HepG2 (cell line): ENCODE results near the gene ALDOA. TPM values are rescaled to one million over a fixed set of nuclear protein-coding genes. Genes with fewer than 3 reads are reported as not detected.

ENCODE experiments used
- ARNTL ChIP-seq: sonication (generic); formaldehyde crosslinking; IDR thresholded peaks from 2 replicates; pipeline ENCODE4 v1.4.0; 2020; ENCODE audit warnings: mild to moderate bottlenecking, missing genetic modification reagents
- BATF2 ChIP-seq: sonication (generic); formaldehyde crosslinking; IDR thresholded peaks from 2 replicates; pipeline ENCODE4 v1.8.0; 2022; ENCODE audit warnings: mild to moderate bottlenecking, missing genetic modification reagents, moderate library complexity
- EZH2 ChIP-seq: conservative IDR thresholded peaks from 2 replicates; pipeline ENCODE4 v1.6.1; 2012; ENCODE audit warnings: mild to moderate bottlenecking, low read depth, low read length, moderate library complexity
- FOXA1 ChIP-seq, 2 experiments: fragments of 450-650 bp in 1 of 2; sonication (generic) in 1 of 2; formaldehyde crosslinking in 1 of 2; IDR thresholded peaks; 2 replicates each; pipeline versions ENCODE4 v1.4.0 to v1.6.1; 2016 to 2020; ENCODE audit warnings: missing genetic modification reagents in 1 of 2
- FOXJ3 ChIP-seq: sonication (generic); formaldehyde crosslinking; IDR thresholded peaks from 2 replicates; pipeline ENCODE4 v1.4.0; 2020; ENCODE audit warnings: missing genetic modification reagents, mild to moderate bottlenecking, borderline replicate concordance
- GTF2F1 ChIP-seq: fragments of 150-350 bp; IDR thresholded peaks from 2 replicates; pipeline ENCODE4 v1.6.1; 2014; ENCODE audit warnings: low read length
- HNRNPUL1 ChIP-seq: fragments of 200-400 bp; formaldehyde crosslinking; IDR thresholded peaks from 2 replicates; pipeline ENCODE4 v1.6.1; 2017; ENCODE audit warnings: low read depth, mild to moderate bottlenecking, low read length, moderate library complexity
- JUNB ChIP-seq: sonication (generic); formaldehyde crosslinking; IDR thresholded peaks from 2 replicates; pipeline ENCODE4 v1.8.0; 2022; ENCODE audit warnings: missing genetic modification reagents, mild to moderate bottlenecking, borderline replicate concordance
- KDM5B ChIP-seq: sonication (generic); formaldehyde crosslinking; IDR thresholded peaks from 2 replicates; pipeline ENCODE4 v1.4.0; 2020; ENCODE audit warnings: missing genetic modification reagents, mild to moderate bottlenecking, borderline replicate concordance
- NCOA2 ChIP-seq: sonication (generic); formaldehyde crosslinking; IDR thresholded peaks from 2 replicates; pipeline ENCODE4 v1.8.0; 2022; ENCODE audit warnings: inconsistent platforms
- POLR2AphosphoS5 ChIP-seq: IDR thresholded peaks from 2 replicates; pipeline ENCODE4 v1.6.1; 2012; ENCODE audit warnings: low read depth, low read length
- RAD21 ChIP-seq: fragments of 450-650 bp; formaldehyde crosslinking; IDR thresholded peaks from 2 replicates; pipeline ENCODE4 v1.5.0; 2020; ENCODE audit warnings: mild to moderate bottlenecking
- RBM39 ChIP-seq: fragments of 200-400 bp; formaldehyde crosslinking; IDR thresholded peaks from one replicate; pipeline ENCODE4 v1.6.1; 2018; ENCODE audit warnings: antibody characterized with exemption, mild to moderate bottlenecking, low read depth, low read length; ENCODE audit not compliant: poor library complexity, severe bottlenecking
- RCOR2 ChIP-seq: IDR thresholded peaks from 2 replicates; pipeline ENCODE4 v1.6.1; 2016; ENCODE audit warnings: missing biosample characterization, missing genetic modification reagents
- RORA ChIP-seq: sonication (generic); formaldehyde crosslinking; IDR thresholded peaks from 2 replicates; pipeline ENCODE4 v1.5.0; 2020; ENCODE audit warnings: mild to moderate bottlenecking, missing genetic modification reagents, moderate library complexity
- TBL1XR1 ChIP-seq: fragments of 150-350 bp; IDR thresholded peaks from 2 replicates; pipeline ENCODE4 v1.6.1; 2014; ENCODE audit warnings: borderline replicate concordance, low read length; ENCODE audit not compliant: partially characterized antibody
- ZBTB7B ChIP-seq: sonication (generic); formaldehyde crosslinking; IDR thresholded peaks from 2 replicates; pipeline ENCODE4 v1.4.0; 2020; ENCODE audit warnings: missing genetic modification reagents
- ZFAT ChIP-seq: sonication (generic); formaldehyde crosslinking; conservative IDR thresholded peaks from 2 replicates; pipeline ENCODE4 v1.8.1; 2023; ENCODE audit warnings: missing genetic modification reagents, inconsistent platforms
- ZNF124 ChIP-seq: sonication (generic); formaldehyde crosslinking; IDR thresholded peaks from 2 replicates; pipeline ENCODE4 v1.4.0; 2020; ENCODE audit warnings: missing genetic modification reagents
- ZNF292 ChIP-seq: sonication (generic); formaldehyde crosslinking; IDR thresholded peaks from 2 replicates; pipeline ENCODE4 v1.8.1; 2022; ENCODE audit warnings: mild to moderate bottlenecking, low read depth, missing genetic modification reagents, borderline replicate concordance
- ZNF350 ChIP-seq: sonication (generic); formaldehyde crosslinking; IDR thresholded peaks from 2 replicates; pipeline ENCODE4 v1.4.0; 2020; ENCODE audit warnings: mild to moderate bottlenecking, low read depth, missing genetic modification reagents, borderline replicate concordance
- ZNF484 ChIP-seq: sonication (generic); formaldehyde crosslinking; IDR thresholded peaks from 2 replicates; pipeline ENCODE4 v1.5.1; 2020; ENCODE audit warnings: mild to moderate bottlenecking, low read depth, missing genetic modification reagents, borderline replicate concordance
- ZNF543 ChIP-seq: sonication (generic); formaldehyde crosslinking; IDR thresholded peaks from 2 replicates; pipeline ENCODE4 v1.4.0; 2020; ENCODE audit warnings: mild to moderate bottlenecking, missing genetic modification reagents
- ZNF614 ChIP-seq: IDR thresholded peaks from 2 replicates; pipeline ENCODE4 v1.6.1; 2018; ENCODE audit warnings: missing biosample characterization, missing genetic modification reagents, inconsistent platforms, borderline replicate concordance
- ZNF747 ChIP-seq: sonication (generic); formaldehyde crosslinking; IDR thresholded peaks from 2 replicates; pipeline ENCODE4 v1.8.1; 2023; ENCODE audit warnings: missing genetic modification reagents, mild to moderate bottlenecking, borderline replicate concordance
- ZNF773 ChIP-seq: sonication (generic); formaldehyde crosslinking; IDR thresholded peaks from 2 replicates; pipeline ENCODE4 v1.4.0; 2020; ENCODE audit warnings: missing genetic modification reagents, borderline replicate concordance
- ZNF784 ChIP-seq: sonication (generic); formaldehyde crosslinking; IDR thresholded peaks from 2 replicates; pipeline ENCODE4 v1.5.1; 2020; ENCODE audit warnings: missing genetic modification reagents, mild to moderate bottlenecking, borderline replicate concordance
- ZSCAN21 ChIP-seq: sonication (generic); formaldehyde crosslinking; IDR thresholded peaks from 2 replicates; pipeline ENCODE4 v1.8.0; 2022; ENCODE audit warnings: mild to moderate bottlenecking, missing genetic modification reagents, moderate library complexity, borderline replicate concordance
- polyA plus RNA-seq, 8 experiments: library from polyadenylated mRNA; depleted of rRNA in 3 of 8; stranded (reverse) in 7 of 8; unstranded in 1 of 8; fragments of >200 nt; fragmentation: Illumina TruSeq in 4 of 8; extraction: Trizol in 4 of 8; gene quantifications; 2 replicates each; pipeline versions ENCODE4 v1.2.1 to v1.2.3, GENCODE V29; 2011 to 2016; ENCODE audit warnings: low read depth in 4 of 8, missing spikeins in 1 of 8, mixed read lengths in 1 of 8; ENCODE audit not compliant: insufficient read depth in 1 of 8
- total RNA-seq, 5 experiments: library from RNA; depleted of rRNA; stranded (reverse); fragments of >200 nt; fragmentation: Illumina TruSeq; extraction: Trizol; gene quantifications; 2 replicates each; pipeline ENCODE4 v1.2.3, GENCODE V29; 2016; ENCODE audit warnings: low read depth in 1 of 5

ALDOA gene
- total and polyA plus RNA-seq, 2 of the 13 experiments (the other 11 are each of a cell fraction or from before 2014, with no cell fraction given), result 925 to 1,884 TPM

DNA sequence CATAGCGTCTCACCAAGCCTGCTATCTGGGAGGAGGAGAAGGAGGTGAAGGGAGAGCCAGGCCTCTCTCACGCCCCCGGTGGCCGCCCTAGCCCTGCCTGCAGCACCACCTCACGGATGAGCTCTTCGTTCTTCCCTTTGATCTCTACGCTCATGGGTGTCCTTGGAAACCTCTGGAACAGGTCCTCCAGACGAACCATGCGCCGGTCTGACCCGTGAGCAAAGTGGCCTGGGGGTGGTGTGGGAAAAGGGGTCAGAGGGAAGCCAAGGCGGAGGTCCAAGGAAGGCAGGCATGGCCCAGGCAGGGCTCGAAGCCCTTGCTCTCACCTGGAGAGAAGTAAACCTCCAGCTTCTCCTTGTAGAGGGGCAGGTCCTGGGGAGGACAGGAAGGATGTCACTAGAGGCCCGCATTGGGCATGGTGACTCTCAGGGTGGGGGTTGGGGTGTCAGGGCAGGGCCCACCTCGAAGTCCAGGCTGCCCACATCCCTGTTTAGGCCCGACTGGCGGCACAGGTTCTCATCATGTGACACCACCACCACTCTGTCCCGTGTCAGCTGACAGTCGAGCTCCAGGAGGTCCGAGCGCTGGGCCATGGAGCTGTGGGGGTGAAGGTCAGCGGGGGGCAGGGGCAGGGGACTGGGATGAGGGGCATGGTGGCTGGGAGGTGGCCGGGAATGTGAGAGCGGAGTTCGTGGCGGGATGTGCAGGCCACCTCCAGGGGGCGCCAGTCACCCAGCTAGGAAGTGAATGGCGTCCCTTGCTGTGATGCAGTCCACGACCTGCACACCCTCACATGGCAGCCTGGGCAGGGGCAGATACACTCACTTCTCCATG lies 46.9 kb downstream of the ALDOA start (continued):
- peak; percentile 89; the same call in 1 of the 2 replicates for TF ChIP-seq ZNF784 (CRISPR knock-in tag)
- TF ChIP-seq ZNF543 (CRISPR knock-in tag), result peak; percentile 46; the same call in 1 of the 2 replicates
- no peak for TF ChIP-seq ZFAT (CRISPR knock-in tag)
- TF ChIP-seq FOXA1 (IDR thresholded peaks at IDR 0.05), result no peak
- TF ChIP-seq FOXA1 (CRISPR knock-in tag; IDR thresholded peaks at IDR 0.05), result no peak; the same call in 1 of the 2 replicates
- TF ChIP-seq ZNF773, result peak; percentile 80; the same call in 1 of the 2 replicates
- TF ChIP-seq ZSCAN21 (CRISPR knock-in tag), result peak; percentile 70
- TF ChIP-seq ZNF350 (CRISPR knock-in tag), result peak; percentile 97
- TF ChIP-seq FOXJ3, result no peak
- peak; percentile 99 for TF ChIP-seq RAD21 (CRISPR knock-in tag)
- peak; percentile 89; the same call in 1 of the 2 replicates for TF ChIP-seq RCOR2 (CRISPR knock-in tag)
- TF ChIP-seq JUNB (CRISPR knock-in tag), result no peak
- peak; percentile 26 for TF ChIP-seq RBM39
- TF ChIP-seq GTF2F1, result no peak
- peak; percentile 92; the same call in 1 of the 2 replicates for TF ChIP-seq KDM5B (CRISPR knock-in tag)
- TF ChIP-seq NCOA2 (CRISPR knock-in tag), result peak; percentile 55
- TF ChIP-seq HNRNPUL1, result no peak
- no peak; the same call in 1 of the 2 replicates for TF ChIP-seq ZNF124 (CRISPR knock-in tag)
- peak; percentile 84 for TF ChIP-seq ARNTL (CRISPR knock-in tag)
- TF ChIP-seq ZBTB7B (CRISPR knock-in tag), result peak; percentile 72
- TF ChIP-seq POLR2AphosphoS5, result no peak
- no peak for TF ChIP-seq BATF2 (CRISPR knock-in tag)
- no peak for TF ChIP-seq EZH2
- no peak; the same call in 1 of the 2 replicates for TF ChIP-seq ZNF747 (CRISPR knock-in tag)
- TF ChIP-seq TBL1XR1, result no peak
- TF ChIP-seq RORA, result no peak
- peak; percentile 23; the same call in 1 of the 2 replicates for TF ChIP-seq ZNF614 (CRISPR knock-in tag)
- TF ChIP-seq ZNF292, result peak; percentile 37; the same call in 1 of the 2 replicates
- TF ChIP-seq ZNF484, result no peak
